HG03469 (cell line): ENCODE measurements around the gene RPE.

Experiments
- ATAC-seq: cut with Tn5 transposase; IDR thresholded peaks from one replicate; pipeline ENCODE4 v1.9.1; 2021; ENCODE audit warnings: mild to moderate bottlenecking, moderate library complexity, moderate number of reproducible peaks; ENCODE audit not compliant: unreplicated experiment

RPE gene

DNA sequence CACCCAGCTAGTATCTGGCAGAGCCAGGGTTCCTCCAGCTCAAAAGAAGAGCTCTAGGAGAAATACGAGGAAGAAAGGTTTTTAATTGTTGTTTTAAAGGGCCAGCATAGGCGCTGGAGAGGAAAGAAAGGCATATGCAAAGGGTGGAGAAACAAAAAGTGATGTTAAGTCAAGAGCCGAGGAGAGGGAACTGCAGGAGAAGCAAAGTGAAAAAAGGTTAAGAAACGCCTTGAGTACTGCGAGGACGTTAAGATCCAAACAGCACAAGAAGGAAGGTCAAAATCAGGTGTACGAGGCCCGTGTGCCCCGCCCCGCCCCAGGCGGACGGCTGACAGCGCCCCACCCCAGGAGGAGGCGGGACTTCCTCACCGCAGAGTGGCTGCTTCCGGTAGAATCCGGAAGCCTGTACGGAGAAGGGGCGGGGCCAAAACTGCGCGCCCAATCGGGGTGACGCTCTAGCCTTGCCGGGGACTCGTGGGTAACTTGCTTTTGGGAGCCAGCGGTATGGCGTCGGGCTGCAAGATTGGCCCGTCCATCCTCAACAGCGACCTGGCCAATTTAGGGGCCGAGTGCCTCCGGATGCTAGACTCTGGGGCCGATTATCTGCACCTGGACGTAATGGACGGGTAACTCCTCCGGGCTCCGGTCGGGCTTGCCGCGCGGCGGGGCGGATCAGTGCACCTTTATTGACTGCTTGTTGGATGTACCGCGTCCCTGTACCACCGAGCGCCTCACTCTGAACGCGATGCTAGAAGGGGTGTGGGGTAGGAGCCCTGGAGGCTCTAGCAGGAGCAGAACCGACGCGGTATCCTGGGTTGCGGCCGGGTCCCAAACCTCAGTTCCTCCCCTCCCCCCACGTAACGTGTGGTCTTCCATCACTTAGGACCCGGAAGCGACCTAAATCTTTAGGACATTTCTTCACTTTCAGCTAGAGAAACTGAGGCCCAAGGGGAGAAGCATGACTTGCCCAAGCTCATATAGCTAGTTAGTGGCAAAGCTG lies at the start of gene RPE:
RPE (plus strand) TSS at position 481 of the 1,000 bp plus-strand sequence; CDS start at position 505, 24 bp downstream.
- ATAC-seq, result peak; percentile 97

DNA sequence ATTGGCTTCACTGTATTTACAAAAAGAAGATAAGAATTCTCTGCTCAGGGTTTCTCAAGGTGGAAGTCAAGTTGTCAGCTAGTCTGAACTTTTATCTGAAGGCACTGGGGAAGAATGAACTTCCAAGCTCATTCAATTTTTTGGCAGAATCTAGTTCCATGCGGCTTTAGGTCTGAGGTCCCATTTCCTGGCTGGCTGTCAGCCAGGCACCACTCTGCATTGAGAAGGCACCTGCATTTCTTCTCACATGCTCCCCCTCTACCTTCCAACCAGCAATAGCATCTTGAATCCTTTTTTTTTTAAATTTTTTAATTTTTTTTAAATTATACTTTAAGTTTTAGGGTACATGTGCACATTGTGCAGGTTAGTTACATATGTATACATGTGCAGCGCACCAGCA lies 46.2 kb upstream of the RPE start:
- ATAC-seq, result no peak

- no peak for ATAC-seq
Measured at GRCh38 chr2:209958016-209958415, 44.4 kb upstream of the RPE start.

DNA sequence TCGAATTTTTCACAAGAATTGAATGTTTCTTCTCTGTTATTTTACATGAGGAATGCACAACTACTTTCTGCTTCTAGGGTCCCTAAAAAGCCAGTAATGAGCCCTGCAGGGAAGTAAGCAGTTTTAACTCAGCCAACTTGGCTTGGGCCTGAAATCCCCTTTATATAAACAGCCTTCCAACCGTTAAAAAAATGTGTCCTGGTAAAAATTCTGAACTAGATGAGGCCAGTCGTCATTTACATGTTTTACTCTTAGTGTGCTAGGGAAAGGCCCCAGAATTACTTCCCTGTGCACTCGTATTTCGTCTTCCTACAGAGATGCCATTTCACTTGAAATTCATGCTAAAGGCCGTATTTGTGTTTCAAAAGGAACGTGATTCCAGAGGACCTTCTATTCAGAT lies 42.4 kb upstream of the RPE start:
- ATAC-seq, result no peak

GRCh38 chr2:209960676-209961630 lies 41.5 kb upstream of the RPE start:
- peak; percentile 91 for ATAC-seq

GRCh38 chr2:209965723-209966122 lies 36.7 kb upstream of the RPE start:
- no peak for ATAC-seq

GRCh38 chr2:209969692-209970091 lies 32.7 kb upstream of the RPE start:
- ATAC-seq, result no peak

DNA sequence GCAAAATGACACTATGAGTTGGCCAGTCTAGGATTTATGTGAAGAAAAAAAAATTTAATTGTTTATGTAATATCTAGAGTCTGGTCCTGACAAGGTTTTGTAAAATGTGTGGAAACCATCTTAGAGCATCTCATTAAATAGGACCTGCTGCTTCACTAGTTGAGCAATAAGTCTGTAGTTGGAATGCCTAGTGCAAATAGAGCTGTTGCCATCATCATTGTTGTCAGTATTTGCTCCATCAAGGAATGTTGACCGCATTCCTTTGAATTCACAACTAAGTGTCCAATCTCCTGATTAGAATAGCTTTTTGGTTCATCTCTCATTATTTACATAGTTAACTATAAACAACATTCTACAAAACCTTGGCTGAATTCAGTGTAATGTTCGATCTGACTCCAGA lies 32.2 kb upstream of the RPE start:
- no peak for ATAC-seq

DNA sequence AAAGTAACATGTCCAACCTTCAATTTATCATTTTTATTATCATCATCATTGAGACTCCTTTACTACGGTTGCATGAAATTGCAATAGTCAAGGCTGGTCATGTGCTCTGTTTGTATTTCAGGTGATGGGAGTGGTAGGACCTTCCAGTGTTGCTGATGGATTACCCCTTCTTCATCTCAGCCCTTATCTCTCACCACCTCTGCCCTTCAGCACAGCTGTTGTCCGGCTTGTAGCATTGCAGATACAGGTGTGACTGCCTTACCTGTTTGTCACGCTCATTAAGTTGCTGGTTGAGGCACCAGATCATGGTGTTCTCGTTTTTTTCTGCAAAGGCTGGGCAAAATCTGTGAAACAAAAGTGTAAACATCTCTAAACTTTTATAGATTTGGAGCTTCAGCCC lies 31.7 kb upstream of the RPE start:
- no peak for ATAC-seq

GRCh38 chr2:209973328-209973727 lies 29.1 kb upstream of the RPE start:
- ATAC-seq, result no peak

- ATAC-seq, result no peak
Measured at GRCh38 chr2:209974576-209974975, 27.9 kb upstream of the RPE start.

DNA sequence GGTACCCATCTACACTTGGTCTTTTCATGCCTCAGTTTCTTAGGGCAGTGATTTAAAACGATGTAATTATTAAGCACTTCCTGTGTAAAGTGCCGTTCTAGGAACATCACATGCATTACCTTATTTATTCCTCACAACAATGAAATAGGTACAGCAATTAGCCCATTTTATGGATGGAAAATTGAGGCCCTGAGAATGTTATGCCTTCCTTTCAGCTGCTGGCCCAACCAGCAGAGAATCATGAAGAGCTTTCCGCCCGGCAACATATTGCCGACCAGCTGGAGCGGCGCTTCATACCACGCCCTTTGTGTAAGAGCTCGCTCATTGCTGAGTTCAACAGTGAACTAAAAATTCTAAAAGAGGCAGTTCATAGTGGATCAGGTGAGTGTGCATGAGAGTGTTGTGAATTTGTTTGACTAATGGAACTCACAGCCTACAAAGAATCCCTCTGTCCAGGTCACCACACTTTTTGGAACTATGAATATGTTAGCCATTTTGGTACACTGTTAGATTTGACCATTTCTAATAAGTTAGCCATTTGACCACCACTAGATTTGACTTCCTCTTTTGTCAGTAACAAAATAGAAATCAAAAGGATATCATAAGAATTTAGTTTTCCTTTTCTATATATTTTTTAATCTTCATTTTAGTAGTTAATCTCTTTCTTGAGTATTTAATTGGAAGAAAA lies 25.6 kb upstream of the RPE start:
- ATAC-seq, result peak; percentile 67

GRCh38 chr2:209977386-209978239 lies 24.8 kb upstream of the RPE start:
- ATAC-seq, result peak; percentile 36

GRCh38 chr2:209984291-209984690 lies 18.1 kb upstream of the RPE start:
- no peak for ATAC-seq

GRCh38 chr2:209985874-209986273 lies 16.6 kb upstream of the RPE start:
- no peak for ATAC-seq

DNA sequence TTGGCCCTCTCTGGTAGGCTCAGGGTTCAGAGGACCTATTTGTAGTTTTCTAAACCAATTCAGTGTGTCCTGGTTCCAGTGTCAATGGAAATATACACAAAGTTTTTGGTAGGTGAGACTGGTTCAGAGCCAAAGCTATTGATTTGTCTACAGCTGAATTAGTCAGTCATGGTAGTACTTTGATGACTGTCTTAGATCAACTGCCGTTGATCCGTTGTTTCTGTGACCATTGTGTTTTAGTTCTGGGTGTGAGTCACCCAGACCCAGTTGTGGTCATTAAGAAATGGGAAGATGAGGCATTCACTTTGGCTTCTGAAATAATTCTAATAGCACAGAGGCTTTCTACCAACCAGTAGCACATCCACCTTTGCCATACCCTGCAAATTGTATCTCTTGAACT lies 16.0 kb upstream of the RPE start:
- no peak for ATAC-seq

GRCh38 chr2:209988010-209988409 lies 14.4 kb upstream of the RPE start:
- no peak for ATAC-seq

- no peak for ATAC-seq
Measured at GRCh38 chr2:209990838-209991237, 11.6 kb upstream of the RPE start.

DNA sequence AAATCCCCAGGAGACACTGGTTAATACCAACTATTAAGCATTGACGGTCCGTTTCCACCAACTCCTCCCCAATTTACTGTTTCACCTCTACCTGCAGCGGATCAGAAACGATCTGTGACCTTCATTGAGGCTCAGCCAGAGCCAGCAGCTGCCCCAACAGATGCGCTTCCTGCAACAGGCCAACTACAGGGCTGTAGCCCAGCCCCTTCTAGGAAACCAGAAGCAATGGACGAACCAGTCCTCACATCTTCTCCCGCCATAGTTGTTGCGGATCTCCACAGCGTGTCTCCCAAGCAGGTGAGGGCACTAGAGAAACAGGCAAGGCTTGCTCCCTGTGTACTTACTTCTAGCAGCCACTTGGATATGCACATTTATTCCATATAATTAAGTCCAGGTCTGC lies 8.5 kb upstream of the RPE start:
- ATAC-seq, result no peak

GRCh38 chr2:209998596-209998995 lies 3.8 kb upstream of the RPE start:
- no peak for ATAC-seq
